Measurements from ENCODE around the gene PLIN5. TPM values are rescaled to one million over a fixed set of nuclear protein-coding genes. Genes with fewer than 3 reads are reported as not detected.

Gene PLIN5
- total RNA-seq, 2 donors from 2014 or later: 3.7 to 3.9 TPM

DNA sequence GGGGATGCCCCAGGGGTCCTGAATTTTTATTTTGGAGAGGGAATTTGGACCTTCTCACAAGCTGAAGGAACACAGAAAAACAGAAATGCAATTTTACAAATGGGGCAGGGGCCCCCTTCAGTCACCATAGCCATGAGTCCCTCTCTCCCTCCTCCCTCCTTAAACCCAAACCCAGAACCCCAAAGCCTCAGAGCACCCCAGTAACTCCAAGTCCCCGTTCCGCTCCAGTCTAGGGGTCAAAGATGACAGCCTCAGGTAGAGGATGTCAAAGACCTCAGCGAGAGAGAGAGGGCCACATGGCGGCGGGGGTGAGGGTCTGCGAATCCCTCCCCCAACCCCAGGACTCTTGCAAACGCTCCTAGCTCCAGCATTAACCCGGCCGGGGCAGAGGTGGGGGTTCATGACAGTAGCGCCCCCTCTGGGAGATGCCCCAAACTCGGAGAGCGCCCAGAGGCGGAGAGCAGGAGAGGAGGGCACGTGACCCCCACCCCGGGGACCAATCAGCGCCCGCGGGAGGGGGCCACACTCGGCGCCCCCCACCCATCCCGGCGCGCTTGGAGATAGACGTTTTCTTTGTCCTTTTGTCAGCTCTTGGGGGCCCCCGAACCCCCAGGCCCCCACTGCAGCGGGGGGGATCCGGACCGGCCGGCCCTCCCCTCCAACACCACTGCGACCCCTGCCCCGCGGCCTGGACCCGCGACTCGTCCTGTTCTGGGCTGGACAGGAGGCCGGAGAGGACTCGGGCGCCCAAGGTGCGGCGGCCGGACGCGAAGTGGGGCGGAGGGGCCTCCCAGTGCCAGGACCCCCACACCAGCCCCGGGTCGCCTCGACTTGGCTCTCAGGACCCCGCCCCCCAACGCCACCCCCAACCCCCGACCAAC lies 45.2 kb upstream of the PLIN5 start:
- Histone ChIP-seq H3K9me3 (ENCODE audit: control insufficient read depth, low read length) (no peaks in the 10 kb centered on the region), H3K4me3 (ENCODE audit: low read length) (peak overlapping the region; percentile 58), H3K9ac (ENCODE audit: extremely low read depth, low read length, poor library complexity, severe bottlenecking) (no peak overlapping the region), H3K27me3 (ENCODE audit: control insufficient read depth, insufficient read depth, low read length, poor library complexity, severe bottlenecking) (peaks cover 26% of the 10 kb centered on the region), H3K4me1 (ENCODE audit: control insufficient read depth, insufficient read depth, low read length) (no peaks in the 10 kb centered on the region), H3K27ac (ENCODE audit: low read depth, low read length) (no peak overlapping the region), H3K36me3 (ENCODE audit: control insufficient read depth, insufficient read depth, low read length) (no peaks in the 10 kb centered on the region)
- H3K27me3 Mint-ChIP-seq (ENCODE audit: insufficient read depth): peaks cover 37% of the 10 kb centered on the region
- peak overlapping the region; percentile 62 for H3K4me3 Mint-ChIP-seq
- H3K36me3 Mint-ChIP-seq (ENCODE audit: low read depth): no peaks in the 10 kb centered on the region
- peak; percentile 60 for TF ChIP-seq CTCF (conservative IDR thresholded peaks at IDR 0.05)
- H3K4me1 Mint-ChIP-seq: peaks cover 8% of the 10 kb centered on the region
- WGBS, 2 experiments (ENCODE audit: insufficient coverage in 1 of 2, insufficient read length in 1 of 2): 8 to 15% methylated on average over 12 to 43 of the region's 50 CpGs
- H3K9me3 Mint-ChIP-seq: no peaks in the 10 kb centered on the region
- no peak overlapping the region for H3K27ac Mint-ChIP-seq
- DNase-seq: peak; percentile 88

GRCh38 chr19:4579389-4579788 lies 44.4 kb upstream of the PLIN5 start:
- Histone ChIP-seq H3K27me3 (ENCODE audit: control insufficient read depth, insufficient read depth, low read length, poor library complexity, severe bottlenecking) (peaks cover 22% of the 10 kb centered on the region), H3K4me3 (ENCODE audit: low read length) (no peak overlapping the region), H3K4me1 (ENCODE audit: control insufficient read depth, insufficient read depth, low read length) (peaks cover 6% of the 10 kb centered on the region), H3K27ac (ENCODE audit: low read depth, low read length) (no peak overlapping the region), H3K36me3 (ENCODE audit: control insufficient read depth, insufficient read depth, low read length) (no peaks in the 10 kb centered on the region), H3K9ac (ENCODE audit: extremely low read depth, low read length, poor library complexity, severe bottlenecking) (no peak overlapping the region), H3K9me3 (ENCODE audit: control insufficient read depth, low read length) (no peaks in the 10 kb centered on the region)
- Mint-ChIP-seq H3K27me3 (ENCODE audit: insufficient read depth) (peaks cover 33% of the 10 kb centered on the region), H3K4me1 (peaks cover 12% of the 10 kb centered on the region), H3K36me3 (ENCODE audit: low read depth) (no peaks in the 10 kb centered on the region), H3K9me3 (no peaks in the 10 kb centered on the region), H3K27ac (no peak overlapping the region), H3K4me3 (peak overlapping the region; percentile 62)
- DNase-seq: peak; percentile 42
- TF ChIP-seq CTCF (conservative IDR thresholded peaks at IDR 0.05): no peak
- 88 to 91% methylated on average over 8 of the region's 8 CpGs for WGBS, 2 experiments (ENCODE audit: insufficient coverage in 1 of 2, insufficient read length in 1 of 2)

DNA sequence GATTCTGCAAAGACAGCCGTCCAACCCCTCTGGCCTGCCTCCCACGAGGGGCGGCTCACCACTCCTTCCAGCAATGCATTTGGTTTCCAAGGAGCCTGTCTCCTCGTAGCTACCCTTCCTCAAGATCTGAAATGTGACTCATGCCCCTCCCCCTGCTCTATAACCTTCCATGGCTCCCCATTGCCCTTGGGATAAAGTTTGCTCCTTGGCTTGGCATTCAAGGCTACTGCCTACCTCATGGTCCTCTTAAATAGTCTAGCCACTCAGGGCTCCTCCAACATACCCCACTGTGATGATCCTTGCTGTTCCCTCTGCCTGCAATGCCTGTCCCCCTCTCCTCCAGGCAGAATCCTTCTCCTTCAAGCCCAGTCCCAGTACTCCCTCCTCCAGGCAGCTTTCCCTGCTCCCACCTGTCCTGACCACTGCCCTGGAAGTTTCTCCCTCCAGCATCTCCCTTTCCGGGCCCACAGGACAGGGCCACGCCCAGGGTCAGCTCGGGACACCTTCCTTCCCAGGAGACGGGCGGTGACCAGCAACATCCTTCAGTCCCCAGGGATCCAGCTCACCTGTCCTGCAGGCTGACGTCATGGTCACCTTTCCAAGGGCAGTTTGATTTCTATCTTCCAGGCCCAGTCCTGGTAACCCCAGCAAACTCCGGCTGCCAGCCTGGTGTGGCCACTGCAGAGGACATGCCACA lies 43.7 kb upstream of the PLIN5 start:
- Mint-ChIP-seq H3K27me3 (ENCODE audit: insufficient read depth) (peaks cover 33% of the 10 kb centered on the region), H3K4me1 (peaks cover 12% of the 10 kb centered on the region), H3K27ac (no peak overlapping the region), H3K36me3 (ENCODE audit: low read depth) (no peaks in the 10 kb centered on the region), H3K4me3 (no peak overlapping the region), H3K9me3 (no peaks in the 10 kb centered on the region)
- no peak for TF ChIP-seq CTCF (conservative IDR thresholded peaks at IDR 0.05)
- no peak overlapping the region for H3K4me3 ChIP-seq (ENCODE audit: low read length)
- 86 to 90% methylated on average over 10 to 11 of the region's 11 CpGs for WGBS, 2 experiments (ENCODE audit: insufficient coverage in 1 of 2, insufficient read length in 1 of 2)
- no peak for DNase-seq
- H3K27ac ChIP-seq (ENCODE audit: low read depth, low read length): no peak overlapping the region
- no peaks in the 10 kb centered on the region for H3K36me3 ChIP-seq (ENCODE audit: control insufficient read depth, insufficient read depth, low read length)
- H3K27me3 ChIP-seq (ENCODE audit: control insufficient read depth, insufficient read depth, low read length, poor library complexity, severe bottlenecking): peaks cover 22% of the 10 kb centered on the region
- peaks cover 6% of the 10 kb centered on the region for H3K4me1 ChIP-seq (ENCODE audit: control insufficient read depth, insufficient read depth, low read length)
- H3K9me3 ChIP-seq (ENCODE audit: control insufficient read depth, low read length): no peaks in the 10 kb centered on the region
- H3K9ac ChIP-seq (ENCODE audit: extremely low read depth, low read length, poor library complexity, severe bottlenecking): no peak overlapping the region
